T1000 (cell line): ENCODE measurements around the gene ZFP57.

Experiments
- DNase-seq: peaks from one replicate; lab custom pipeline; 2025; ENCODE audit warnings: mixed read lengths; lab: John Stamatoyannopoulos, UW

ZFP57 gene

DNA sequence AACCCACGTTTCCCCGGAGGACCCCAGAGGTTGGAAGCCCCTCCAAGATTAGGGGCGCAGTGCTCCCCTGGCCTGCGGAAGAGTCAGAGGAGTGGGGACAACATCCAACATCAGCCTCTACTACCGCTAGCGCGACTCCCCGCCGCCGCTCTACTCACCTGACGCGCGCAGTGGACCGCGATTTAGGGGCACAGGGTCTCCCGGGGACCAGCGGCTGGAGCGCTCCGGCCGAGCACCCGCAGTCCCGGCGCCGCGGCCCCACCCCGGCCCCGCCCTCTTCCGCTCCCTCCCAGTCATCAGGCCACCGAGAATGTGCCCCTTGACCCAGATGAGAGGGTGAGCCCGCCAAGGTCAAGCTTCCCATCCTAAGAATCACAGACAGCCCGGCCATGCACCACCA lies at the start of gene ZFP57:
ZFP57 (minus strand) TSS at position 249 of the 400 bp plus-strand sequence. CDS start 4,149 bp downstream, outside the sequence.
- DNase-seq: no peak

DNA sequence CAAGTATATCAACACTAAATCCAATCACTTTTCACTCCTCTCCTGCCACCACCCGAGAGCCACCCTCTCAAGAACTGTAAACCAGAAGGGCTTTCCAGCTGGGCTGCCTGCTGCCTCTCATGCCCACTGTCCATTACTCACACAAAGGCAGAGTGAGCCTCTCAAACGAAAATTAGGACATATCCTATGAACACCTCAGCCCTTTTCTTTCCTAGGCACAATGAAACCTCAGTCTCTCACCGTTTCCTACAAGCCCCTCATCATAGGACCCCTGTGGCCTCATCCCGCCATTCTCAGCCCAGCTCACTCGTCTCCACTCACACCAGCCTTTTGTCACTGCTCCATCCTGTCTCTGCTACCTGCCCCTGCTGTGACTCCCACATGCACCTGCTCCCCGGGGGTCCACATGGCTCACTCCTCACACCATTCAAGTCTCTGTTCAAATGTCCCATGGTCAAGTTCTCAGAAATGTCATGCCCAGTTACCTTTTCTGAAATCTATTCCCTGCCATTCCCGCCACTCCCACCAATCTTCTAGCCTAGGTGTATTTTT lies 49.7 kb upstream of the ZFP57 start:
- DNase-seq: no peak

DNA sequence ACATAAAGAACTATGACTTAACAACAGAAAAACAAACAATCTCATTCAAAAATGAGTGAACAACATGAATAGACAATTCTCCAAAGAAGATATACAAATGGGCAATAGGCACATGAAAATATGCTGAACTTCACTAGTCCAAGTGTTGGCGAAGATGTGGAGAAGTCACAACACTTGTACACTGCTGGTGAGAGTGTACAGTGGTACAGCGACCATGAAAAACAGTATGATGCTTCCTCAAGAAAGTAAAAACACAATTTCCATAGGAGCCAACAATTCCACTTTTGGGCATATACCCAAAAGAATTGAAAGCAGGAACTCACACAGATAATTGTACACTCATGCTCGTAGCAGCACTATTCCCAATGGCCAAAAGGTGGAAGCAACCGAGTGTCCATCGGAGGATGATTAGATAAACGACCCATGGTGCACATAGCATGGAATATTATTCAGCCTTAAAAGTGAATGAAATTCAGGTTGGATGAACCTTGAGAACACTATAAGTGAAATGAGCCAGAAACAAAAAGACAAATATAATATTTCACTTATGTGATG lies 48.9 kb upstream of the ZFP57 start:
- no peak for DNase-seq

DNA sequence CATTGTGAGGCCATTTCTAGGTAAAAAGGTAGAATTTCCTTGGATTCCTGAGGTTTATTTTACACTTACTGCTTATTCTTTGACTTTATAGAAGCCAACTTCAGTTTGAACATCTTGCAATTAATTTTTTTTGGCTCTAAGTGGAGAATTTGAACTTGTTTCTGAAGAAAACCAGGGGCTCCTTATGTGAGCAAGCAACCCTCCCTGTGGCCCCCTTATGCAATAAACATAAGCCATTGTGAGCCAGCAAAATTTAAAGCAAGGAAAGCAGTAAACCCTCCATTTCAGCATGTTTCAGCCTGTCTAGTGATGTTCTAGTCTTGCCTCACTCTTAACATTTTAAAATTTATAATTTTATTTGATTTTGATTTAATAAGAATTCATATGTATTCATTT lies 47.9 kb upstream of the ZFP57 start:
- DNase-seq: no peak

DNA sequence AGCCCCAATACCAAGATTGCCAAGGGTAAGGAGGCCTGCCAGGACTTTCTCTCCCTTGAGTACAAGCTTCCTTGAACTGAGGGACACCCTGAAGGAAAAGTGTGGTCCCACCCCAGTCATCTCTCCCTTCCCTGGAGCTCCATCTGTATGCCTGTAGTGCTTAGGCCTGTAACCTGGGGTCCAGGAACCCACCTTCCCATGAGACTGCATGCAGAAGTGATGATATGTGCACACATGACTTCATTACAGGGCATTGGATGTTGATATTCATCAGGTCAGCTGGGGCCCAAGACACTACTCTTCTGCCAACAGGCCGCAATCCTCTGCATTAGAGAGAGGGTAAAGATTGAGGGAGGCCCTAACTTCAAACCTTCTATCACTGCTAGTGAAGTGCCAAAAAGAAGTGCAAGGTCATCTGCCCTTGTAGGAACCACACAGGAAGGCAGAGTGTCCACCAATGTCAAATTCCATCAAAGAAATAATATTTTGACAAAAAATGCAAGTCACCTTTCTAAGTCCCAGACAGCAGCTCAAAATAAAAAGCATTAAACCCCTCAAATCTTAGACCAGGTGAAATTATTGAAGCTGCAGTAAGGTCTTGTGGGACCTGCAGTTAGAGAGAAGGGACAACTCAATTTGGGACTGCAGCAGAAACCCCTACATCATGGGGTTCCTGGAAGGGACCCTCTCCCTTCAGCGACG lies 47.4 kb upstream of the ZFP57 start:
- no peak for DNase-seq

DNA sequence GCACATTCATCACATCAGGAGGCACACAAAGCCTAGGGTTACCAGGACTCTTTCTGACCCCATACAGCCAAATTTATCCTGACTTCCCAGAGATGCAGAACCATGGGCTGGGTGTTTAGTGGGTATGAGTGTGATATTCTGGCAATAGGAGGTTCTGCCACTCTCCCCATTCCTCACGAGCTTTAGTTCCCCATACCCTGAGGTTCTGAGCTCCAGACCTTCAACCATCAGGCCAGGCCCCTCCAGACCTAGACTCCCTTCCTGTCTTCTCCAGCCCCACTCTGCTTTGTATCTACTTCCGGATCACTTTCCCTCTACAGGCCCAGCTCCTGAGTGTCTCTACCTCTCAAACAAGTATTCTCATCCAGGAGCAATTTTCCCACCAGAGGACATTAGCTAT lies 46.7 kb upstream of the ZFP57 start:
- no peak for DNase-seq

DNA sequence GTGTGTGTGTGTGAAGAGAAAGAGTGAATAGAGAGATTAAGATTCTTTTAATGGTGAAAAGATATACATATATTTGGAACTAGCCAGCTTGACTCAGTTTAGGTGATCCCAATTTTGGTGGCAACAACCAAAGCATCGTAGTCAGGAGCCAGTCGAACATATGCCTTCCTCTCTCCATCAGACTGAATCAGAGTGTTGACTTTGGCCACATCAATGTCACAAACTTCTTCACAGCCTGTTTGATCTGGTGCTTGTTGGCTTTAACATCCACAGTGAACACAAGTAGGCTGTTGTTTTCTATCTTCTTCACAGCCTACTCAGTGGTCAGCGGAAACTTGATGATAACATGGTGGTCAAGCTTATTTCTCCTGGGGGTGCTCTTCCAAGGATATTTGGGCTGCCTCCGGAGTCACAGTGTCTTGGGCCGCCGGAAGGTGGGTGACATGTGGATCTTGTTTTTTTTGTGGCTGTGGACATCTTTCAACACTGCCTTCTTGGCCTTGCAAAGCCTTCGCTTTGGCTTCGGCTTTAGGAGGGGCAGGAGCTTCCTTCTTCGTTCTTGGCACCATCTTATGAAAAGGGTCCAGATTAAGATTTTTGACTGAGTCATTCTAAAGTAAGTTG lies 45.7 kb upstream of the ZFP57 start:
- no peak for DNase-seq

DNA sequence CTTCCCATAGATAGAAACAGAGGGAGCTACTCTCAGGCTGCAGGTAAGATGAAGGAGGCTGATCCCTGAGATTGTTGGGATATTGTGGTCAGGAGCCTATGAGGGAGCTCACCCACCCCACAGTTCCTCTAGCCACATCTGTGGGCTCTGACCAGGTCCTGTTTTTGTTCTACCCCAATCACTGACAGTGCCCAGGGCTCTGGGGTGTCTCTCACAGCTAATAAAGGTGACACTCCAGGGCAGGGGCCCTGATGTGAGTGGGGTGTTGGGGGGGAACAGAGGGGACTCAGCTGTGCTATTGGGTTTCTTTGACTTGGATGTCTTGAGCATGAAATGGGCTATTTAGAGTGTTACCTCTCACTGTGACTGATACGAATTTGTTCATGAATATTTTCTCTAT lies 45.0 kb upstream of the ZFP57 start:
- DNase-seq: no peak

DNA sequence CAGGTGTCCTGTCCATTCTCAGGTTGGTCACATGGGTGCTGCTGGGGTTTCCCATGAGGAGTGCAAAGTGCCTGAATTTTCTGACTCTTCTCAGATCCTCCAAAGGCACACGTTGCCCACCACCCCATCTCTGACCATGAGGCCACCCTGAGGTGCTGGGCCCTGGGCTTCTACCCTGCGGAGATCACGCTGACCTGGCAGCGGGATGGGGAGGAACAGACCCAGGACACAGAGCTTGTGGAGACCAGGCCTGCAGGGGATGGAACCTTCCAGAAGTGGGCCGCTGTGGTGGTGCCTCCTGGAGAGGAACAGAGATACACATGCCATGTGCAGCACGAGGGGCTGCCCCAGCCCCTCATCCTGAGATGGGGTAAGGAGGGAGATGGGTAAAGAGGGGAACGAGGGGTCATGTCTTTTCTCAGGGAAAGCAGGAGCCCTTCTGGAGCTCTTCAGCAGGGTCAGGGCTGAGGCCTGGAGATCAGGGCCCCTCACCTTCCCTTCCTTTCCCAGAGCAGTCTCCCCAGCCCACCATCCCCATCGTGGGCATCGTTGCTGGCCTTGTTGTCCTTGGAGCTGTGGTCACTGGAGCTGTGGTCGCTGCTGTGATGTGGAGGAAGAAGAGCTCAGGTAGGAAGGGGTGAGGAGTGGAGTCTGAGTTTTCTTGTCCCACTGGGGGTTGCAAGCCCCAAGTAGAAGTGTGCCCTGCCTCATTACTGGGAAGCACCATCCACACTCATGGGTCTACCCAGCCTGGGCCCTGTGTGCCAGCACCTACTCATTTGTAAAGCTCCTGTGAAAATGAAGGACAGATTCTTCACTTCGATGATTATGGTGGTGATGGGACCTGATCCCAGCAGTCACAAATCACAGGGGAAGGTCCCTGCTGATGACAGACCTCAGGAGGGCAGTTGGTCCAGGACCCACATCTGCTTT lies 44.3 kb upstream of the ZFP57 start:
- DNase-seq: no peak

DNA sequence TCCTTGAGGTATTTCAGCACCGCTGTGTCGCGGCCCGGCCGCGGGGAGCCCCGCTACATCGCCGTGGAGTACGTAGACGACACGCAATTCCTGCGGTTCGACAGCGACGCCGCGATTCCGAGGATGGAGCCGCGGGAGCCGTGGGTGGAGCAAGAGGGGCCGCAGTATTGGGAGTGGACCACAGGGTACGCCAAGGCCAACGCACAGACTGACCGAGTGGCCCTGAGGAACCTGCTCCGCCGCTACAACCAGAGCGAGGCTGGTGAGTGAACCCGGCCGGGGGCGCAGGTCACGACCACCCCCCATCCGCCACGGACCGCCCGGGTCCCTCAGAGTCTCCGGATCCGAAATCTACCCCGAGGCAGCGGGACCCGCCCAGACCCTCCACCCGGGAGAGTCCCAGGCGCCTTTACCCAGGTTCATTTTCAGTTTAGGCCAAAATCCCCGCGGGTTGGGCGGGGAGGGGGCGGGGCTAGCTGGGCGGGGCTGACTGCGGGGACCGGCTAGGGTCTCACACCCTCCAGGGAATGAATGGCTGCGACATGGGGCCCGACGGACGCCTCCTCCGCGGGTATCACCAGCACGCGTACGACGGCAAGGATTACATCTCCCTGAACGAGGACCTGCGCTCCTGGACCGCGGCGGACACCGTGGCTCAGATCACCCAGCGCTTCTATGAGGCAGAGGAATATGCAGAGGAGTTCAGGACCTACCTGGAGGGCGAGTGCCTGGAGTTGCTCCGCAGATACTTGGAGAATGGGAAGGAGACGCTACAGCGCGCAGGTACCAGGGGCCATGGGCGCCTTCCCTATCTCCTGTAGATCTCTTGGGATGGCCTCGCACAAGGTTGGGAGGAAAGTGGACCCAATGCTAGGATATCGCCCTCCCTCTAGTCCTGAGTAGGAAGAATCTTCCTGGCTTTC lies 43.0 kb upstream of the ZFP57 start:
- DNase-seq: no peak

DNA sequence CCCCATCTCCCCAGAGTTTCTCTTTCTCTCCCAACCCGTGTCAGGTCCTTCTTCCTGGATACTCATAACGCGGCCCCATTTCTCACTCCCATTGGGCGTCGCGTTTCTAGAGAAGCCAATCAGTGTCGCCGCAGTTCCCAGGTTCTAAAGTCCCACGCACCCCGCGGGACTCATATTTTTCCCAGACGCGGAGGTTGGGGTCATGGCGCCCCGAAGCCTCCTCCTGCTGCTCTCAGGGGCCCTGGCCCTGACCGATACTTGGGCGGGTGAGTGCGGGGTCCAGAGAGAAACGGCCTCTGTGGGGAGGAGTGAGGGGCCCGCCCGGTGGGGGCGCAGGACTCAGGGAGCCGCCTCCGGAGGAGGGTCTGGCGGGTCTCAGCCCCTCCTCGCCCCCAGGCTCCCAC lies 42.3 kb upstream of the ZFP57 start, which contains the start of gene HLA-F:
HLA-F (plus strand) TSS at position 173 of the 404 bp plus-strand sequence; CDS start at position 203, 30 bp downstream.
- no peak for DNase-seq

DNA sequence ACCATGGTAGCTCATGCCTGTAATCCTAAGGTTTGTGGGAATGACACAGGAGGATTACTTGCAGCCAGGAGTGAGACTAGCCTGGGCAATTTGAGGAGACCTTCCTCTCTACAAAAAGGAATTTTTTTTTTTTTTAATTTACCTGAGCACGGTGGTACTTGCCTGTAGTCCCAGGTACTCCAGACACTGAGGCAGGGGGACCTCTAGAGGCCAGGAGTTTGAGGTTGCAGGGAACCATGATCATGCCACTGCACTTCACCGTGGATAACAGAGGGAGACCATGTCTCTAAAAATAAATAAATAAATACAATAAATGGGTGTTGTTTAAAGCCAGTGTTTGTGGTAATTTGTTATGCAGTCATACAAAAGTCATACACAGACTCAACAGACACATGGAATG lies 39.9 kb upstream of the ZFP57 start:
- no peak for DNase-seq

DNA sequence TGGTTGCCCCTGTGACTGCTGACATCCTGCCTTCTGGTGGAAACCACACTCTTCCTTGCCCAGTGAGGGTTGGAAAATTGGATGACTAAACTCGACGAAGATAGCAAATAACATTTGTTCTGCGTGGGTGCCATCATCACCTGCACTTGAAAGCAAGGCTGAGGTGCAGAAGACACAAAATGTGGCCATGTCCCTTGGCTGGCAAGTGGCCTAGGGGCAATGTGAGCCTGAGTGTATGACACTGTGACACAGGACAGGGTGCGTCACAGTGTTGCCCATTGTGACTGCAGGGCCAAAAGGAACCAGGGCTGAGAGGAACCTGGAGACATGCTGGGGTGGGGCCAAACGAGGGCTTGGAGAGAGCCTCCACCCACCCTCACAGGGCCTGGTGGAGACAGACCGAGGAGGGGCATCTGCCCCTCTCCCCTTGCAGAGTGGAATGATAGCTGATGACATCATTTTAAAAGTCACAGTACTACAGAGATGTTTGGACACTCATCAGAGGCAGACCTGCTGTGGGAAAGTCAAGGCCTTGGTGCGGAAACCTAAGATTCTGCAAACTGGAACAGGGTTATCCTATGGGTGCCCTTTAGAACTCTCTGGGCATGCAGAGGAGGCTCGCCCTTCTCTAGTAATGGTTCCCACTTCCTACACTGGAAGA lies 29.5 kb upstream of the ZFP57 start:
- DNase-seq: no peak

DNA sequence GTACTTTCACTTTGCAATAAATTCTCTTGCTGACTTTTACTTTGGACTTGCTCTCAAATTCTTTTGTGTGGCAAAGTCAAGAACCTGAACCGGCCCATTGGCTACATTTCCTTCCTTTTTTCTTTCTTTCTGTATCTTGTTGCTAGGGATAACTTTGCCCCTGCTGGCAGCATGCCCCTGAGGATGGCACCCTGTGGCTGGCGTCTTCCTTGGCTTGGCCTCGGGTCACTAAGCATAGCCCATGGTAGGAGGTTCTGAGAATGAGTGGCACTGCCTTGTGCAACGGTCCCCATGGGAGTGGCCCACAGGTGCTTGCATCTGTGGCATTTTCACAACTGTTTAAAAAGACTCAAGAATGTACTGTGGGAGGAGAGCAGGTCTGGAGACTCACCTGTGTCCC lies 28.2 kb upstream of the ZFP57 start:
- no peak for DNase-seq

DNA sequence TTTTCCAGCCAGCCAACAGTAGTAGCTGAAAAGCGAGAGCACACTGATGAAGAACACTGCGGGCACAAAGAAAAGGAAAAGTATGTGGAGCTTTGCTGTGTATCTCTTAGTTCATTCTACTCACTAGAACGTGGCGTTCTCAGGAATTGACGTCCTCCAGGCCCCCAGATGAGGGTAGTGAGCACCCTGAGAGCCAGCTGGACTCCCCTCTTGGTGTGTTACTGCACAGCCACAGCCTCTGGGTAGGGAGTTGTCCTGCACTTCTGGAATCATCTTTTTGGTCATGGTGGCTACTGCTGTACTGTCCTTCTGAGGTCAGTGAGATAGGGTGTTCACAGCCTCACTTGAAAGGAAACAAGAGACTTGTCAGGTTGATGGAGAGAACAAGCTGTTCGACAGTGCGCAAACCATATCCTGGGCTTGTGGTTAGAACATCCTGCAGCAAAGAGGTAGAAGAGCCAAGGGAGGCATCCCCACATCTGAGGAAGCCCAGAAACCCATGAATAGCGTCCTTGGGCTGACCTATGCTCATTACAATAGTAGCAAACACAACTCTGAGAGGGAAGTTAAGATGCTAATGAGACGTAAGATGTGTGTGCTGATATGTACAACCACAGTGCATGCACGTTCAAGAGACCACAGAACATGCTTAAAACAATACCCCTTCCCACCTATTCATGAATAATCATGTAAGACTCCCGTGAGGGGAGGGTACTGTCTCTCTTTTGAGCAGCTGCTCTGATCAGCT lies 27.7 kb upstream of the ZFP57 start:
- no peak for DNase-seq

DNA sequence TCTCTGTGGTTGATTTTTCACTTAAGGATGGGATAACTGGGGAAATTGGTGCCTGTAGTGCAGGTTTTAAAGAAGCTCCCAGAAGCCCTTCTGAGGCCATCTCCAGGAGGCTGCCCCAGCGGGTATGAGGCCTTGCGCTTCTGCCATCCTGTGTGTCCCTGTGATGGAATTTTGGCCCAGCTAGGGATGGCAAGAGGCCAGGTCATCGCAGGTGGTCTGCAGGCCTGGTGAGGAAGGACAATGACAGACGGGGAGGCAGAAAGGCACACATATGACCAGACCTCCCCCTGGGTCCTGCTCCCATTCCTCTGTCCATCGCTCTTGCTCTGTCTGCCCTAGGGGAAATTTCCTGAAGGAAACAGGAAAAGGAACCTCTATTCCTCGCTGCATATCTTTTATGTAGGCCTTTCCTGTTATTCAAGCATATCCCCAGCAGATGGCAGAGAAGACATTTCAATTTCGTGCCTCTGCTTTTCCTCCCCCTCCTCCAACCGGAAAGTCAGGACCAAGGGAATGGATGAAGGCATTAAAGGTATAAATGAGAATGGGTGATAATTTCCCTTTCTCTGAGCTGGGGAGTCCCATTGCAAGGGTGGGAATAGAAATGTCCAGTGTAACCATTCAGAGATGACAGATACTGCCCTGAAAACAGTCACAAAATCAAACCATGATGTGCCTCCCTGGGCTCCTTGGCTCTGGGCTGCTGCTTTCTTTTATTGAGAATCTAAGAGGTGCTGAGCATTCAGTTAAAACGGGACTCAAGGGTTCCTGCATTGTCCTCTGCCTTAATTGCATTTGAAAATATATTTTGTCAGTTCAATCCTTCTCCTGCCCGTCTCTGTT lies 24.7 kb upstream of the ZFP57 start:
- DNase-seq: no peak

DNA sequence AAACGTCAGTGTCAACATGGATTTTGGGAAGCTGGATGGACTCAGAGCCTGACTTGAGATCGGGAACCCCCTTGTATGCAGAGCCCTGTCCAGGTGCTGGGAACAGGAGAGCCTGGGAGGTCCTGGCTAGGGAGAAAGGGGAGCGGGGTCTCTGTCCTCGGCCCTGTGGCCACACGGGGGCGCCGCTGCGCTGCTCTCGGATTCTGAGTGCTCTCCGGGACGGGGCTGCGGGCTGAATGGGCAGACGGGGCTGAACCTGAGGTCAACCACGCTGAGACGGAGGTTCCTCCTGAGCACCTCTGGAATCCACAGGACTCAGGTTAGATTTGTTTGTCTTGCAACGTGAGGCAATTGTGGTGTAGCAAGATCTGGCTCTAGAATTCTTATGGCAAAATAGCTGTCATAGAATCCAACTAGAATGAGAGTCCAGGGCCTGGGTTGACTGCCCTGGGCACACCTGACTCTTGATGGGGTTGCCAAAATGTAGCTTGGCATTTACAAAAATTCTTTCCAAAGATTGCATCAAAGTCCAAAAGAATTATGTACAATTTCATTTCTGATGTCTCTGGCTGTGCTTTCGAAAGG lies 21.7 kb upstream of the ZFP57 start:
- DNase-seq: no peak
